Subcutaneous abdominal adipose tissue (tissue), 5 donors: ENCODE results near the gene JUP.

ENCODE experiments used
- H3K27ac ChIP-seq: one replicate; pipeline ENCODE4 v1.7.0; 2013; ENCODE audit warnings: low read depth, mild to moderate bottlenecking, inconsistent platforms, low read length, moderate library complexity
- H3K27me3 ChIP-seq, 5 donors: one replicate each; pipeline ENCODE4 v1.7.0; 2013; ENCODE audit warnings: low read length in 5 of 5, inconsistent platforms in 1 of 5; ENCODE audit not compliant: control insufficient read depth in 5 of 5, insufficient read depth in 4 of 5
- H3K36me3 ChIP-seq, 5 donors: one replicate each; pipeline ENCODE4 v1.7.0; 2013; ENCODE audit warnings: low read length in 5 of 5; ENCODE audit not compliant: control insufficient read depth in 5 of 5, insufficient read depth in 5 of 5
- H3K4me1 ChIP-seq, 5 donors: one replicate each; pipeline ENCODE4 v1.7.0; 2013; ENCODE audit warnings: low read length in 5 of 5, mild to moderate bottlenecking in 3 of 5, moderate library complexity in 1 of 5; ENCODE audit not compliant: control insufficient read depth in 5 of 5, insufficient read depth in 5 of 5
- H3K4me3 ChIP-seq, 5 donors: one replicate each; pipeline ENCODE4 v1.7.0; 2013; ENCODE audit warnings: low read length in 5 of 5, low read depth in 1 of 5
- H3K9ac ChIP-seq, 5 donors: one replicate each; pipeline ENCODE4 v1.7.0; 2013; ENCODE audit warnings: low read length in 5 of 5, mild to moderate bottlenecking in 4 of 5, moderate library complexity in 3 of 5
- H3K9me3 ChIP-seq, 5 donors: one replicate each; pipeline ENCODE4 v1.7.0; 2013; ENCODE audit warnings: low read length in 5 of 5; ENCODE audit not compliant: control insufficient read depth in 5 of 5
- donor health status: healthy.
- donor health status: healthy.
- donor health status: healthy.
- donor health status: healthy.
- donor health status: healthy.

The JUP gene

DNA sequence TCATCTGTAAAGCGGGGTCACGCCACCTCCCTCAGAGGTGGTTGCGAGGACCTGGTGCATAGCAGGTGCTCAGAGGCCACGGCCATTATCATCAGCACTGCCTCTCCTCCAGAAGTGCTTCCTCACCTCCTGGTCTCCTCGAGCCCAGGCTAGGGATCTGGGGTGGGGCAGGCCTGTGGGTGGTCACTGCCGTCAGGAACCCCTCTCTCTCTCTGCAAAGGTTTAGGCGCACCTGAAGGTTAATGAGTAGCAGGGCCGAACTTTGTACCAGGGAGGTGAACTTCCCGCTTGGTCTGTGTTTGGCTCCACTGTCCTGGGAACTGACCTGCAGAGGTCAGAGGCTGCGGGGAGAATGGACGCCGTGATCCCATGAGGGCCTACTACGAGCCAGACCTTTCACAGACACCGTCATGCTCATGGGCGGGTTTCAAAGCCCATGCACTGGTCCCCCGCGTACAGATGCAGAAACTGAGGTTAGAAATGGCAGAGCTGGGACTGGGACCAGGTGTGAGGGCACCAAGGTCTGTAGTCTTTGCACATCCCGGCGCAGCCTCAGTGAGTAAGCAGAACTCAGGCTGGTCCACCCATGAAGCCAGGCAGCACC, 13.8 kb downstream of the JUP start:
- Histone ChIP-seq H3K4me1 (peaks cover 10 to 49% (median 34%) of the 10 kb centered on the region in 5 donors), H3K27ac (no peak overlapping the region), H3K9ac (no peak overlapping the region)

DNA sequence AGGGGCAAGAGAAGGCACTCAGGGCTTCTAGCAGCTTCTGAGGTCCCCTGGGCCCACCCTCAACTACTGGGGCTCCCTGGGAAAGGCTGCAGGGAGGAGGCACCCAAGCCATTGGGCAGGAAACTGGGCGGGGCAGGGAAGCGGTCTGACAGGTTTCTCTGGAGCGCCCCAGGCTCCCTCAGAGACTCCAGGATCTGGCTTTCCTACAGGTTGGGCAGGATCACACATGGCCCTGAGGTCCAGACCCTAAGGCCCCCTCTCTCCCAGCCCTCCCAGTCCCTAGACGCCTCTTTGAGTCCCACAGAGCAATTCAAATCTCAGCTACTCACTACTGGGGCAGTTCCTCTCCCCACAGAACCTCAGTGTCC, 14.3 kb downstream of the JUP start:
- Histone ChIP-seq H3K27ac (no peak overlapping the region), H3K27me3 (no peaks in the 10 kb centered on the region), H3K4me1 (peaks cover 8 to 45% (median 29%) of the 10 kb centered on the region in 5 donors), H3K36me3 (peaks cover 0 to 54% (median 47%) of the 10 kb centered on the region in 5 donors), H3K9ac (peak overlapping the region in 1 of 5 donors; percentile 35), H3K4me3 (no peak overlapping the region), H3K9me3 (no peaks in the 10 kb centered on the region)

More for the DNA sequence above, 13.8 kb downstream of the JUP start:
- peaks cover 0 to 50% (median 42%) of the 10 kb centered on the region in 5 donors for H3K36me3 ChIP-seq
- no peaks in the 10 kb centered on the region for H3K27me3 ChIP-seq
- H3K4me3 ChIP-seq: no peak overlapping the region
- H3K9me3 ChIP-seq: no peaks in the 10 kb centered on the region

DNA sequence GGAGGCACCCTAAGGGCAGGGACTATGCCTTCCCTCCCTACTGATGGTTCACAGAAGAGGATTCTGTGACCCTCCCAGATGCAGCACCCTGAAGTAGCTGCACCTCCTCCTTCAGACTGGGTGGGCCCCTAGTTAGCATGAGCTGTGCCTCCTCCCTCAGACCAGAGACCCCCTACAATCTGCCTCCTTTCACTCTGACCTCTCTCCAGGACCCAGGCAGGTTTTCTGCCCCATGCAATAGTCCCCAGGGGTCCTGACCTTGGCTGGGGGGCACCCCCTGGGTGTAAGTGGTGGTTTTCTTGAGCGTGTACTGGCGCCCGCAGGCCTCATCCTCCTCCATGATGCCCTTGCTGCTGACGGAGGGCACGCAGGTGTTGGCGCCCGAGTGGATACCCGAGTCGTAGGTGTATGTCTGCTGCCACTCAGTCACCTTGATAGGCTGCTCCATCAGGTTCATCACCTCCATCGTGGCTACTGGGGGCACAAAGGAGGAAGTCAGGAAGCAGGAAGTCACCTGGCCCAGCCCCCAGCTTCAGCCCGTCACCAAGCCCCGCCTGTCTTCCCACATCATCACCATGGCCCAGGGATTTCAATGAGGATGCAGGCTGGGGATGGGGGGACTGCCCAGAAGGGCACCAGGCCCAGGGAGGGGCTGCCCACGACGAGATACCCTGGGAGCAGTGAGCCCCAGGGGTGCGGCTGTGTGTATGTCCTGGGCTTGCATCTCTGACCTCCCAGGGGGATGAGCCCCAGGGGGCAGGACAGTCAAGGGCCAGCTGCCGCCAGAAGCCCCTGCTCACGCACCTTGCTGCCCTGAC, 14.9 kb downstream of the JUP start:
- H3K27me3 ChIP-seq: no peaks in the 10 kb centered on the region
- peak overlapping the region in 1 of 5 donors; percentile 35 for H3K9ac ChIP-seq
- no peaks in the 10 kb centered on the region for H3K9me3 ChIP-seq
- H3K36me3 ChIP-seq: peaks cover 2 to 59% (median 50%) of the 10 kb centered on the region in 5 donors
- no peak overlapping the region for H3K4me3 ChIP-seq
- peaks cover 5 to 39% (median 23%) of the 10 kb centered on the region in 5 donors for H3K4me1 ChIP-seq
- no peak overlapping the region for H3K27ac ChIP-seq

GRCh38 chr17:41769985-41770384, 16.5 kb downstream of the JUP start:
- peaks cover 0 to 22% (median 12%) of the 10 kb centered on the region in 5 donors for H3K4me1 ChIP-seq
- no peaks in the 10 kb centered on the region for H3K9me3 ChIP-seq
- H3K27me3 ChIP-seq: no peaks in the 10 kb centered on the region
- peaks cover 4 to 73% (median 56%) of the 10 kb centered on the region in 5 donors for H3K36me3 ChIP-seq
- H3K27ac ChIP-seq: no peak overlapping the region
- H3K9ac ChIP-seq: no peak overlapping the region
- H3K4me3 ChIP-seq: no peak overlapping the region

DNA sequence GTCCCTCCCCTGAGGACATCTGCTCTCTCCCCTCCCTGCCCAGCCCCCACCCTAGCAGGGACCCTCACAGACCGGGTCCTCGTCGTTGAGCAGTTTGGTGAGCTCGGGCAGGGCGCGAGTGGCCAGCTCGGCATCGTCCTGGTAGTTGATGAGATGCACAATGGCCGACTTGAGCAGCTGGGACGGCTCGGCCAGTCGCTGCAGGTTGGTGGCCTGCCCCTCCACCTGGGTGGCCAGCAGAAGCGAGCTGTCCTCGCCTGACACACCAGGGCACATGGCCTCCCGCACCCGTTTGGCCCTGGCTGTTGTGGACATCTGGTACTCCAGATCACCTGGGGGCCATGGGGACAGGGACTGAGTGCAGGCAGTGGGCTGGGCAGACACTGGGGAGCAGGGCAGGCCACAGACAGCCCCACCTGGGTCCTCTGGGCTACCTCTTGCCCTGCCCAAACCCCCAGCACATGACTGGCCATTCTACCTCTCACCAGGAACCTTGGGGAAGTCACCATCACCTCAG, 17.1 kb downstream of the JUP start:
- H3K9me3 ChIP-seq: no peaks in the 10 kb centered on the region
- peaks cover 0 to 17% (median 12%) of the 10 kb centered on the region in 5 donors for H3K4me1 ChIP-seq
- no peaks in the 10 kb centered on the region for H3K27me3 ChIP-seq
- H3K4me3 ChIP-seq: no peak overlapping the region
- H3K27ac ChIP-seq: no peak overlapping the region
- H3K36me3 ChIP-seq: peaks cover 4 to 79% (median 62%) of the 10 kb centered on the region in 5 donors
- no peak overlapping the region for H3K9ac ChIP-seq

DNA sequence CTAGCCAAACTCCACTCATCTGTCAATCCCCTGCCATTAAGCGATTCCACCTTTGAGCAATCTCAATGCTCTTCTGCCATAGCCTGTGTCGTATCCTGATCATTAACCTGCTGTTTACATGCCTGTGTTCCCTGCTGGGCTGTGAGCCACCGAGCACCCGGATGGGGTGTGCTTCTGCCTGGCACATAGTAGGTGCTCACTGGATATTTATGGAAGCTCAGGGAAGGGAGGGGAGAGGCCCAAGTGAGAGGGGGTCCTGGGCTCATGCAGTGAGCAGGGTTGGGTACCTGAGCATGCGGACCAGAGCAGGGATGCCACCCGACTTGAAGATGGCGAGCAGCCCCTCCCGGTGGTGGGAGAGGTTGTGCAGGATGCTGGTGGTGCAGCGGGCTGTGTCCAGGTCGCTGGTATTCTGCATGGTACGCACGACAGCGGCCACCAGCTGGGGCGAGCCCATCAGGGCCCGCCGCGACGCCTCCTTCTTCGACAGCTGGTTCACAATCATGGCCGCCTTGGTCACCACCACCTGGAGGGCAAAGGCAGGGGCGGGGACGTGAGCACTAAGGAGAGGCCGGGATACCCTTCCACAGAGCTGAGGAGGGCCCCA, 17.7 kb downstream of the JUP start:
- H3K36me3 ChIP-seq: peaks cover 4 to 84% (median 64%) of the 10 kb centered on the region in 5 donors
- no peaks in the 10 kb centered on the region for H3K9me3 ChIP-seq

GRCh38 chr17:41767324-41768042, 19.0 kb downstream of the JUP start:
- peaks cover 4 to 90% (median 77%) of the 10 kb centered on the region in 5 donors for H3K36me3 ChIP-seq
- H3K4me3 ChIP-seq: no peak overlapping the region
- H3K9ac ChIP-seq: no peak overlapping the region
- no peaks in the 10 kb centered on the region for H3K9me3 ChIP-seq
- H3K27ac ChIP-seq: no peak overlapping the region
- peaks cover 0 to 3% (median 0%) of the 10 kb centered on the region in 5 donors for H3K4me1 ChIP-seq
- H3K27me3 ChIP-seq: no peaks in the 10 kb centered on the region

More for the DNA sequence above, 17.7 kb downstream of the JUP start:
- Histone ChIP-seq H3K27ac (no peak overlapping the region), H3K9ac (no peak overlapping the region), H3K4me1 (peaks cover 0 to 15% (median 9%) of the 10 kb centered on the region in 5 donors), H3K27me3 (no peaks in the 10 kb centered on the region), H3K4me3 (no peak overlapping the region)

GRCh38 chr17:41766135-41766534, 20.4 kb downstream of the JUP start:
- no peaks in the 10 kb centered on the region for H3K27me3 ChIP-seq
- H3K9me3 ChIP-seq: no peaks in the 10 kb centered on the region
- peaks cover 4 to 91% (median 81%) of the 10 kb centered on the region in 5 donors for H3K36me3 ChIP-seq
- H3K4me1 ChIP-seq: no peaks in the 10 kb centered on the region
- H3K4me3 ChIP-seq: no peak overlapping the region
- H3K9ac ChIP-seq: no peak overlapping the region
- H3K27ac ChIP-seq: no peak overlapping the region

GRCh38 chr17:41763327-41763726, 23.2 kb downstream of the JUP start:
- Histone ChIP-seq H3K36me3 (peaks cover 4 to 86% (median 73%) of the 10 kb centered on the region in 5 donors), H3K27me3 (no peaks in the 10 kb centered on the region), H3K9me3 (no peaks in the 10 kb centered on the region), H3K27ac (no peak overlapping the region), H3K9ac (no peak overlapping the region), H3K4me1 (no peaks in the 10 kb centered on the region), H3K4me3 (no peak overlapping the region)
